ENCODE data around the gene ADCY5. TPM values are rescaled to one million over a fixed set of nuclear protein-coding genes. Genes with fewer than 3 reads are reported as not detected.

The ADCY5 gene
- total RNA-seq, 1 donor from 2014 or later, result 10.6 TPM

GRCh38 chr3:123313889-123314288, 135.0 kb downstream of the ADCY5 start:
- H3K9me3 Mint-ChIP-seq (ENCODE audit: unreplicated experiment), result no peaks in the 10 kb centered on the region
- no peak overlapping the region for H3K4me3 Mint-ChIP-seq (ENCODE audit: unreplicated experiment)
- TF ChIP-seq CTCF (IDR thresholded peaks at IDR 0.05), result no peak
- peaks cover 4% of the 10 kb centered on the region for H3K4me1 Mint-ChIP-seq (ENCODE audit: unreplicated experiment)
- peaks cover 43% of the 10 kb centered on the region for H3K27me3 Mint-ChIP-seq (ENCODE audit: unreplicated experiment)
- no peak overlapping the region for H3K27ac Mint-ChIP-seq (ENCODE audit: unreplicated experiment)
- peaks cover 6% of the 10 kb centered on the region for H3K36me3 Mint-ChIP-seq (ENCODE audit: unreplicated experiment)
- no peak for DNase-seq (ENCODE audit: extremely low spot score, unreplicated experiment)

GRCh38 chr3:123312331-123313265, 136.3 kb downstream of the ADCY5 start:
- H3K4me3 Mint-ChIP-seq (ENCODE audit: unreplicated experiment), result no peak overlapping the region
- peaks cover 9% of the 10 kb centered on the region for H3K36me3 Mint-ChIP-seq (ENCODE audit: unreplicated experiment)
- TF ChIP-seq CTCF (IDR thresholded peaks at IDR 0.05), result no peak
- H3K27me3 Mint-ChIP-seq (ENCODE audit: unreplicated experiment), result peaks cover 47% of the 10 kb centered on the region
- DNase-seq (ENCODE audit: extremely low spot score, unreplicated experiment), result no peak
- no peaks in the 10 kb centered on the region for H3K9me3 Mint-ChIP-seq (ENCODE audit: unreplicated experiment)
- H3K27ac Mint-ChIP-seq (ENCODE audit: unreplicated experiment), result no peak overlapping the region
- H3K4me1 Mint-ChIP-seq (ENCODE audit: unreplicated experiment), result peaks cover 4% of the 10 kb centered on the region

- TF ChIP-seq CTCF (IDR thresholded peaks at IDR 0.05), result no peak
- H3K4me1 Mint-ChIP-seq (ENCODE audit: unreplicated experiment), result peaks cover 4% of the 10 kb centered on the region
- no peak overlapping the region for H3K4me3 Mint-ChIP-seq (ENCODE audit: unreplicated experiment)
- H3K36me3 Mint-ChIP-seq (ENCODE audit: unreplicated experiment), result peaks cover 9% of the 10 kb centered on the region
- H3K27ac Mint-ChIP-seq (ENCODE audit: unreplicated experiment), result no peak overlapping the region
- H3K9me3 Mint-ChIP-seq (ENCODE audit: unreplicated experiment), result no peaks in the 10 kb centered on the region
- H3K27me3 Mint-ChIP-seq (ENCODE audit: unreplicated experiment), result peaks cover 48% of the 10 kb centered on the region
- no peak for DNase-seq (ENCODE audit: extremely low spot score, unreplicated experiment)
Measured at GRCh38 chr3:123311201-123311600, 137.7 kb downstream of the ADCY5 start.

- TF ChIP-seq CTCF (IDR thresholded peaks at IDR 0.05), result no peak
- H3K27me3 Mint-ChIP-seq (ENCODE audit: unreplicated experiment), result peaks cover 47% of the 10 kb centered on the region
- H3K4me3 Mint-ChIP-seq (ENCODE audit: unreplicated experiment), result no peak overlapping the region
- no peak for DNase-seq (ENCODE audit: extremely low spot score, unreplicated experiment)
- no peak overlapping the region for H3K27ac Mint-ChIP-seq (ENCODE audit: unreplicated experiment)
- H3K4me1 Mint-ChIP-seq (ENCODE audit: unreplicated experiment), result peaks cover 4% of the 10 kb centered on the region
- no peaks in the 10 kb centered on the region for H3K9me3 Mint-ChIP-seq (ENCODE audit: unreplicated experiment)
- peaks cover 9% of the 10 kb centered on the region for H3K36me3 Mint-ChIP-seq (ENCODE audit: unreplicated experiment)
Measured at GRCh38 chr3:123310741-123311140, 138.1 kb downstream of the ADCY5 start.

GRCh38 chr3:123310186-123310585, 138.7 kb downstream of the ADCY5 start:
- Mint-ChIP-seq H3K27me3 (ENCODE audit: unreplicated experiment) (peaks cover 44% of the 10 kb centered on the region), H3K9me3 (ENCODE audit: unreplicated experiment) (no peaks in the 10 kb centered on the region), H3K27ac (ENCODE audit: unreplicated experiment) (no peak overlapping the region), H3K4me1 (ENCODE audit: unreplicated experiment) (peaks cover 4% of the 10 kb centered on the region), H3K4me3 (ENCODE audit: unreplicated experiment) (no peak overlapping the region), H3K36me3 (ENCODE audit: unreplicated experiment) (peaks cover 9% of the 10 kb centered on the region)
- no peak for TF ChIP-seq CTCF (IDR thresholded peaks at IDR 0.05)
- DNase-seq (ENCODE audit: extremely low spot score, unreplicated experiment), result no peak

All from osteocyte (in vitro differentiated cells).